Aorta (tissue), 5 donors: Measurements from ENCODE around the gene NUP62CL. TPM values are rescaled to one million over a fixed set of nuclear protein-coding genes. Genes with fewer than 3 reads are reported as not detected.
"Not testable (repeated sequence)": the region's sequence is repeated elsewhere in the genome, so short reads cannot be mapped to it uniquely, and the experiment has no call there.

ENCODE experiments used
- ATAC-seq: fragments of 200-7000 bp; cut with Tn5 transposase; one replicate; pipeline ENCODE4 v1.9.1; 2022; ENCODE audit warnings: moderate library complexity; ENCODE audit not compliant: low FRiP score
- DNase-seq, 2 donors: peaks; one replicate each; pipeline ENCODE4 v3.0.0-alpha.2; 2020
- H3K27ac ChIP-seq, 2 donors: one replicate each; pipeline ENCODE4 v1.5.1; 2013; ENCODE audit warnings: low read length in 2 of 2, mild to moderate bottlenecking in 2 of 2, moderate library complexity in 2 of 2, control low read depth in 1 of 2, inconsistent platforms in 1 of 2, low read depth in 1 of 2
- H3K27me3 ChIP-seq, 2 donors: one replicate each; pipeline ENCODE4 v1.6.1; 2013; ENCODE audit warnings: control low read depth in 1 of 2, low read length in 1 of 2, mild to moderate bottlenecking in 1 of 2, moderate library complexity in 1 of 2; ENCODE audit not compliant: insufficient read depth in 2 of 2, control insufficient read depth in 1 of 2
- H3K36me3 ChIP-seq, 2 donors: one replicate each; pipeline ENCODE4 v1.6.1; 2013; ENCODE audit warnings: control low read depth in 1 of 2, low read length in 1 of 2, mild to moderate bottlenecking in 1 of 2; ENCODE audit not compliant: insufficient read depth in 2 of 2, control insufficient read depth in 1 of 2
- H3K4me1 ChIP-seq, 2 donors: one replicate each; pipeline ENCODE4 v1.6.1; 2013; ENCODE audit warnings: low read length in 2 of 2, control low read depth in 1 of 2, mild to moderate bottlenecking in 1 of 2, moderate library complexity in 1 of 2; ENCODE audit not compliant: insufficient read depth in 2 of 2, control insufficient read depth in 1 of 2
- H3K4me3 ChIP-seq, 2 donors: one replicate each; pipeline ENCODE4 v1.5.1; 2013; ENCODE audit warnings: low read length in 2 of 2, control low read depth in 1 of 2, mild to moderate bottlenecking in 1 of 2
- H3K9me3 ChIP-seq: one replicate; pipeline ENCODE4 v1.6.1; 2013; ENCODE audit warnings: mild to moderate bottlenecking, low read length; ENCODE audit not compliant: control insufficient read depth
- WGBS, 2 donors: extraction: QIAGEN DNeasy Blood & Tissue Kit; methylation state at CpG; one replicate each; pipeline ENCODE4 v1.1.7; 2013; 5-methylcytosine and 5-hydroxymethylcytosine counted together
- intact Hi-C, 2 donors: fragments of 100-400 bp; cut with DNase I; formaldehyde crosslinking; loops; one replicate each; pipeline versions ENCODE4 v1.14.2 to v1.15.0; 2022
- polyA plus RNA-seq, 2 donors: library from polyadenylated mRNA; stranded (reverse); fragments of 200-250 nt; gene quantifications; one replicate each; pipeline ENCODE4 v1.2.3, GENCODE V29; 2013
- total RNA-seq, 2 donors: library from RNA; stranded (reverse); fragmentation: NEBNext Ultra II Directional; extraction: Animal tissue kit (Norgen Biotek cat#: 25700); gene quantifications; one replicate each; pipeline ENCODE4 v1.2.1, GENCODE V29; 2021
- donor health status: healthy with polysubstance abuse.
- donor health status: Bipolar disorder and iron deficiency.
- donor health status: DM: no; HTN: no; CAD: no.
- donor health status: DM: no; HTN: no; CAD: no.
- donor health status: DM: yes; HTN: yes; CAD: no.

Gene NUP62CL
- total and polyA plus RNA-seq, 4 donors, result 0.39 to 0.96 TPM; not detected in 2

DNA sequence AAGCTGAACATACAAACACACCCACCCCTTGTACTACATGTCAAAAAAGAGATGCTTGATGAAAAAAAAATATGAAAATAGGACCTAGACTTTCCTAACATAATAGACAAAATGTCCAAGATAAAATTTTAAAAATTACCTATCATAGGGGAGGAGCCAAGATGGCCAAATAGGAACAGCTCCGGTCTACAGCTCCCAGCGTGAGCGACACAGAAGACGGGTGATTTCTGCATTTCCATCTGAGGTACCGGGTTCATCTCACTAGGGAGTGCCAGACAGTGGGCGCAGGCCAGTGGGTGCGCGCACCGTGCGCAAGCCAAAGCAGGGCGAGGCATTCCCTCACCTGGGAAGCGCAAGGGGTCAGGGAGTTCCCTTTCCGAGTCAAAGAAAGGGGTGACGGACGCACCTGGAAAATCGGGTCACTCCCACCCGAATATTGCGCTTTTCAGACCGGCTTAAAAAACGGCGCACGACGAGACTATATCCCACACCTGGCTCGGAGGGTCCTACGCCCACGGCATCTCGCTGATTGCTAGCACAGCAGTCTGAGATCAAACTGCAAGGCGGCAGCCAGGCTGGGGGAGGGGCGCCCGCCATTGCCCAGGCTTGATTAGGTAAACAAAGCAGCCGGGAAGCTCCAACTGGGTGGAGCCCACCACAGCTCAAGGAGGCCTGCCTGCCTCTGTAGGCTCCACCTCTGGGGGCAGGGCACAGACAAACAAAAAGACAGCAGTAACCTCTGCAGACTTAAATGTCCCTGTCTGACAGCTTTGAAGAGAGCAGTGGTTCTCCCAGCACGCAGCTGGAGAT, 50.4 kb downstream of the NUP62CL start:
- intact Hi-C loops, ATAC-seq, H3K9me3 ChIP-seq, H3K4me3 ChIP-seq, H3K36me3 ChIP-seq, H3K27ac ChIP-seq, H3K27me3 ChIP-seq, DNase-seq, H3K4me1 ChIP-seq: not testable (repeated sequence)
- 35 to 41% methylated on average over 22 to 28 of the region's 32 CpGs for WGBS, 2 donors

DNA sequence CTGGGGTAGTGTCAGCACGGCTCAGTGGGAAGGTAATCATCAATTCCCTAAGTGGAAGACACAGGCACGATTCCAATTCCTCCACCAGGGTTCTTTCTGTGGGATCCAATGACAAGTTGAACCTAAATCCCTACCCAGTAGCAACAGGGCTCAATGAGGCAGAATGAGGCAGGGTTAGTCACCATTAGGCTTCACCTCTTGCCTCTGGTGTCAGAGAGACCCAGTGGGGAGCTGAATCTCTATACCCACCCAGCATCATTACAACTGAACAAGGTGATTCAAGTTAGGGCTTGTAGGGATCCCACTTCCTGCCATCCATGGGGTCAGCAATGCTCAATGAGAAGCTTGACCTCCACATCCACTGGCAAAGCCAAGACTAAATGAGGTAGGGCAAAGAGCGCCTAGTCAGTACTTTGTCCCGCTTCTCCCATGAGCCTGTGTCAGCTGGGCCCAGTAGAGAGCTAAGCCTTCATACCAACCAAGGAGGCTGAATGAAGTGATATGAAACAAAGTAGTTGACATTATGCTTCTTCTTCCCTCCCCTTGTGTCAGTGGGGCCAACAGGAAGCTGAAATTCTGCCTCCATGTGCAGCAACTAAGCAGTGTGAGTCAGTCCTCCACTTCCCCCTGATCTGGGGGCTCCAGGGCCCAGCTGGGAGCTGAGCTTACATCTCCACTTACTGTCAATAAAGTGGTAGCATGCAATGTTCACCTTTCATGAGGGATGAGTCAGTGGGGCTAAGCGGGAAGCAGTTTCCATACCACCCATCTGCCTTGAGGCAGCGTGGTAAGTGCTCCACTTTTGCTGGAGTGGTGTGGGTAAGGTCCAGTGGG, 51.2 kb downstream of the NUP62CL start:
- Histone ChIP-seq H3K9me3 (peaks cover 3% of the 10 kb centered on the region), H3K27ac (no peak overlapping the region), H3K36me3 (no peaks in the 10 kb centered on the region), H3K27me3 (no peaks in the 10 kb centered on the region), H3K4me1 (no peaks in the 10 kb centered on the region), H3K4me3 (no peak overlapping the region)
- no peak for ATAC-seq
- intact Hi-C loops, result no loop called here
- DNase-seq, result no peak
- WGBS, 2 donors, result 66 to 90% methylated on average over 6 of the region's 6 CpGs

DNA sequence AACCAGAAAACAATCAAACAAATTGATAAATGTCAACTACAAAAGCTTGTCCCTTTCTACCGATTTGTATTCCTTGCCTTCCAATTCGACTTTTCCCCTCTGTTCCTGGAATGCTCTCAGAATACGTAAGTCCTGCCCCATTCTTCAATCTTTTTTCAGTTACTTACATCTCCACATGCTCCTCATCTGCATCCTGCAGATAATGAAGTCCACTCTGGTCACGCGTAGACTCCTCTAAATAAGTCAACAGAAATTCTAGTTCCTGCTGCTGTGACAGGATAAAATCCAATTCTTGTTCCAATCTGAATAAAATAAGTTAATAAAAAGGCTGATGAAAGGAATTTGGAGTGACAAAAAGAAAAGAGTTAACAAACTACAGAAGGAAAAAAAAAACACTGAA, 53.2 kb downstream of the NUP62CL start:
- intact Hi-C loops, result no loop called here
- ATAC-seq (no peak), DNase-seq (no peak)
- no peak overlapping the region for H3K27ac ChIP-seq
- H3K4me3 ChIP-seq, result no peak overlapping the region
- no peaks in the 10 kb centered on the region for H3K27me3 ChIP-seq
- peaks cover 3% of the 10 kb centered on the region for H3K9me3 ChIP-seq
- WGBS, 2 donors, result 65 to 84% methylated on average over 5 of the region's 5 CpGs
- H3K4me1 ChIP-seq, result no peaks in the 10 kb centered on the region
- H3K36me3 ChIP-seq, result no peaks in the 10 kb centered on the region

GRCh38 chrX:107146670-107147069, 59.6 kb downstream of the NUP62CL start:
- ATAC-seq (no peak), DNase-seq (no peak)
- no peaks in the 10 kb centered on the region for H3K9me3 ChIP-seq
- no peaks in the 10 kb centered on the region for H3K27me3 ChIP-seq
- no peaks in the 10 kb centered on the region for H3K4me1 ChIP-seq
- H3K27ac ChIP-seq, result no peak overlapping the region
- no peak overlapping the region for H3K4me3 ChIP-seq
- intact Hi-C loops, result no loop called here
- H3K36me3 ChIP-seq, result no peaks in the 10 kb centered on the region

- 71 to 84% methylated on average over 1 of the region's 1 CpG for WGBS, 2 donors
- no peaks in the 10 kb centered on the region for H3K36me3 ChIP-seq
Measured at GRCh38 chrX:107135965-107136307, 70.3 kb downstream of the NUP62CL start.

GRCh38 chrX:107135049-107135964, 70.9 kb downstream of the NUP62CL start:
- 61 to 76% methylated on average over 5 of the region's 5 CpGs for WGBS, 2 donors
- H3K4me1 ChIP-seq, result no peaks in the 10 kb centered on the region
- intact Hi-C loops, result no loop called here
- DNase-seq (no peak), ATAC-seq (no peak)
- no peaks in the 10 kb centered on the region for H3K36me3 ChIP-seq
- no peak overlapping the region for H3K27ac ChIP-seq
- H3K27me3 ChIP-seq, result no peaks in the 10 kb centered on the region
- no peaks in the 10 kb centered on the region for H3K9me3 ChIP-seq
- H3K4me3 ChIP-seq, result no peak overlapping the region

More at GRCh38 chrX:107135965-107136307, 70.3 kb downstream of the NUP62CL start:
- DNase-seq (no peak), ATAC-seq (no peak)
- Histone ChIP-seq H3K9me3 (no peaks in the 10 kb centered on the region), H3K27ac (no peak overlapping the region), H3K27me3 (no peaks in the 10 kb centered on the region), H3K4me1 (no peaks in the 10 kb centered on the region), H3K4me3 (no peak overlapping the region)
- intact Hi-C loops, result no loop called here

DNA sequence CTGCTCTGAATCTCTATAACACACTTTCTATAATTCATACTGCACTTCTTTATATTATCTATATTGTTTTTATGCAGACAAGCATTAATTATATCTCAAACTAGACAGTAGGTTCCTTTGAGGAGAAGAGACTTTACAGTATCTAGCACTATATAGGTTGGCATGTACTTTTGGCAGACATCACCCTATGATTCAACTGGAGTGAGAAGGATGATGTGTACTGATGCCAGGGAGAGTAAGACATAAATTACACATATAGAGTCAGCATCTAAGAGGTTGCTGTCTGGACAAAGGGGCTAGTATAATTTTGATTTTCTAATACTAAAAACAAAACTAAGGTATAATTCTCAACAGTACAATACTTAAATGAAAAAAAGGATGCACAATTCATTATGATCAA, 82.5 kb downstream of the NUP62CL start:
- H3K27ac ChIP-seq, result no peak overlapping the region
- ATAC-seq (no peak), DNase-seq (no peak)
- intact Hi-C loops, result no loop called here
- no peaks in the 10 kb centered on the region for H3K9me3 ChIP-seq
- no peaks in the 10 kb centered on the region for H3K27me3 ChIP-seq
- no peaks in the 10 kb centered on the region for H3K4me1 ChIP-seq
- no peaks in the 10 kb centered on the region for H3K36me3 ChIP-seq
- no peak overlapping the region for H3K4me3 ChIP-seq

GRCh38 chrX:107119283-107119682, 87.0 kb downstream of the NUP62CL start:
- Histone ChIP-seq H3K4me3 (no peak overlapping the region), H3K27ac (no peak overlapping the region), H3K4me1 (no peaks in the 10 kb centered on the region), H3K36me3 (no peaks in the 10 kb centered on the region), H3K9me3 (no peaks in the 10 kb centered on the region), H3K27me3 (no peaks in the 10 kb centered on the region)
- DNase-seq, result no peak
- intact Hi-C loops, result no loop called here
- 70 to 97% methylated on average over 1 of the region's 1 CpG for WGBS, 2 donors
- ATAC-seq, result no peak
